ENCODE measurements around the gene AIG1.

DNA sequence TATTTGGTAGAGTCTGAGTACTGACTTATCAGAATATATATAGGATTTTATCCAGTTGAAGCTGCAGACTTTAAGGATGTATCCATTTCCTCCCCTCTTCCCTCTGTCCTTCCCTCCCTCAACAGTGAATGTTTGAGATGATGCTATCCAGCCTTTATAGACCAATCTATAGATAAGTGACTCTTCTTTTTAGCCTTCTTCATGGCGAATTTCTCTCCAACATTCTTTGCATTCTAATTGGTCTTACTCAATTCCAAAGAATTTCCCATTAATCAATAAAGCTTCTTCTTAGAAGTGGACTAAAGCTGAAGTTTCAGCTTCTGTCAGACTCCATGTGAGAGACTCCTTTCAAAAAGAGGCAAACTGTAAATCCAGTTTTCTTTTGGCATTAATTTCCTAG is 99.3 kb downstream of the AIG1 start:
- TF ChIP-seq, protein P1, sequence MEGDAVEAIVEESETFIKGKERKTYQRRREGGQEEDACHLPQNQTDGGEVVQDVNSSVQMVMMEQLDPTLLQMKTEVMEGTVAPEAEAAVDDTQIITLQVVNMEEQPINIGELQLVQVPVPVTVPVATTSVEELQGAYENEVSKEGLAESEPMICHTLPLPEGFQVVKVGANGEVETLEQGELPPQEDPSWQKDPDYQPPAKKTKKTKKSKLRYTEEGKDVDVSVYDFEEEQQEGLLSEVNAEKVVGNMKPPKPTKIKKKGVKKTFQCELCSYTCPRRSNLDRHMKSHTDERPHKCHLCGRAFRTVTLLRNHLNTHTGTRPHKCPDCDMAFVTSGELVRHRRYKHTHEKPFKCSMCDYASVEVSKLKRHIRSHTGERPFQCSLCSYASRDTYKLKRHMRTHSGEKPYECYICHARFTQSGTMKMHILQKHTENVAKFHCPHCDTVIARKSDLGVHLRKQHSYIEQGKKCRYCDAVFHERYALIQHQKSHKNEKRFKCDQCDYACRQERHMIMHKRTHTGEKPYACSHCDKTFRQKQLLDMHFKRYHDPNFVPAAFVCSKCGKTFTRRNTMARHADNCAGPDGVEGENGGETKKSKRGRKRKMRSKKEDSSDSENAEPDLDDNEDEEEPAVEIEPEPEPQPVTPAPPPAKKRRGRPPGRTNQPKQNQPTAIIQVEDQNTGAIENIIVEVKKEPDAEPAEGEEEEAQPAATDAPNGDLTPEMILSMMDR (IDR thresholded peaks at IDR 0.05): no peak
- TF ChIP-seq POLR2A (IDR thresholded peaks at IDR 0.05): no peak

All from adrenal gland (tissue), 5 donors.